Kasumi-1 (cell line): ENCODE results near the gene PHLDA3.
A peak's percentile ranks its signal among the peaks of the same experiment; 100 is the strongest.
"Not testable (repeated sequence)": the region's sequence is repeated elsewhere in the genome, so short reads cannot be mapped to it uniquely, and the experiment has no call there.

Experiments
- DNase-seq, 2 experiments: peaks; one replicate each; lab custom pipeline; 2025; lab: John Stamatoyannopoulos, UW

PHLDA3 gene

DNA sequence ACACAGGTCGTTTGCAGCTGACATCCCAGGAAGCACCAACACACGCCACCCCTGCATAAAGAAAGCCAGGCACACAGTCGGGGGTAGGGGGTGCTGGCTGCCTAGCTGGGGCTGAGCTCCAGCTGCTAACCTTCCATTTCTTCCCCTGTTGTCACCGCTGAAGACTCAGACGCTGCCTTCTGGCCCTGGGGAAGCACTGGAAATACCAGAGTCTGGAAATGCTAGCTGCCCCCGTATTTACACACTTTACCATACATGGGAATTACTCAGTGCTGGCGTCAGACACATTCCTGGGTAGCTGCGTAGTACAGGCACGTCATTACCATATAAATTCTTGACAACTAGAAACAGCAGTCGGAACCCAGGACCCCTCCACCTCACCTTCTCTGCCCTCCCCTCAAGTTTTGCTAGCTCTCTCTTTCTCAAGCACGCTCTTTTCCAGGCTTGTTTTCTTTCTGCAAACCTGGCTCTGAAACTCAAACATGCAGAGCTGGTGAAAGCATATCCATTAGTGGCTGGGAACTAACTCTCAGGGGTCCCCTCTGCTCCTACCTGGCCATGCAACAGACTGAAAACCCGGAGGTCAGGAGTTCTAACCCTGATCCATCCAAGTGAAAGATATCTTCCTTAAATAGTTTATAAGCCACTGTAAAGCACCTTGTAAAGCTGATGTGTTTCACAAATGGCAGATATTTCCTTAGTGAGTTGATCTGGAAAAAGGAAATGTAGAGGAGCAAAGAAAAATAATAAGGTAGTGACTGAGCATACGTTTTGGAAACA is 34.6 kb upstream of the PHLDA3 start:
- DNase-seq, result no peak

DNA sequence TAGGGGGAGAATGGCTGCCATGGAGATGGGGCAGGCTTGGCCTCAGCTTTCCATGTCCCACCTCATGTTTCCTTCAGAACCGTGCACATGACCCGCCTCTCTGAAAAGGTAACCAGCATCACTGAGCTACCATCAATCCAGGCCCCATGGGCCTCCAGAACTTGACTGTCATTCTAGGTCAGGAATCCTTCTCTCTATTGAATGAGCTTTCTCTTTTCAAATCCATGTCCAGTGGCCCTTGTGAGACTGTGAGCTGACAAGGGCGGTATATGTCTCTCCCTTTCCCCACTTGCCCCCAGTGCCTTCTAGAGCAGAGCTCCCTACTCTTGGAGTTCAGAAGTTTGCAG is 33.5 kb upstream of the PHLDA3 start:
- DNase-seq, result no peak

DNA sequence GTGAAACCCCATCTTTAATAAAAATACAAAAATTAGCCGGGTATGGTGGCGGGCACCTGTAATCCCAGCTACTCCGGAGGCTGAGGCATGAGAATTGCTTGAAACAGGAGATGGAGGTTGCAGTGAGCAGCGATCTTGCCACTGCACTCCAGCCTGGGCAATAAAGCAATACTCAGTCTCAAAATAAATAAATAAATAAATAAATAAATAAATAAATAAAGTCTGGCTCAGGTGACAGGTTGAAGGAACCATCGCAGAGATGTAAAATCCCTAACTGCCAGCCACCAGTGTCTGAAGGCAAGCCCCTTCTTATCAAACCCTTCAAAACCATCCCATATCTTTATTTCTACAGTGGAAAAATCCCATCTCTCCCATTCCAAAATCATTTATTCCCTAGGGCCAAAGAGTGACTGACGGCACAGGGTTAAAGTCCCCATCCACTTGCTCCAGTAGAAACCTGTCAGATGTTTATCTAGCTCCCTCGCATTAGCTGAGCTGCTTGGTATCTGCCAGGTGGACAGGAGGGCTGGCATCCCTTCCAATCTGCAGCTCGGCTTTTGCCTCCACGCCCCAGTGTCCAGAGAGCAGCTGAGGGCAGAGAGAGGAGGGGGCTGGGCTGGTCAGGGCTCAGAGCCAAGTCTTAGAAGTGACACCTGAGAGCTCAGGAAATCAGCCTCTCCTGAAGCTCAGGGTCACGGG is 33.0 kb upstream of the PHLDA3 start:
- DNase-seq, result no peak

DNA sequence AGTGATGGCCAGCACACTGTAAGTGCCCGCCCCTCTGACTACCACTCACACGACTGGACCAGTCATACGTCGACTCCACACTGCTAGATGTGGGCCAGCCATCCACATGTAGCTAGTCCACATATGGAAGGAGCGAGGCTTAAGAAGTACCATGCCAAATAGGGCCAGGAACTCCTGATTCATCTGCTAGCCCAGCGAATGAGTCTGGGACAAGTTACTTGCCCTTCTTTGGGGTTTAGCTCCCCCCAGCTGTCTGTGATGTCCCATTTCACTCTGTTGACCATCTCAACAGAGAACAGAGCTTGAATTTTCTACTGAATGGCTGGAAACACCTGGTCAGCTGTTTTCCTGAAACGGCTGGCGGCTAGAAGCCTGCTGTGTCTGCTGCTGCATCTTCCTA is 32.2 kb upstream of the PHLDA3 start:
- no peak for DNase-seq

DNA sequence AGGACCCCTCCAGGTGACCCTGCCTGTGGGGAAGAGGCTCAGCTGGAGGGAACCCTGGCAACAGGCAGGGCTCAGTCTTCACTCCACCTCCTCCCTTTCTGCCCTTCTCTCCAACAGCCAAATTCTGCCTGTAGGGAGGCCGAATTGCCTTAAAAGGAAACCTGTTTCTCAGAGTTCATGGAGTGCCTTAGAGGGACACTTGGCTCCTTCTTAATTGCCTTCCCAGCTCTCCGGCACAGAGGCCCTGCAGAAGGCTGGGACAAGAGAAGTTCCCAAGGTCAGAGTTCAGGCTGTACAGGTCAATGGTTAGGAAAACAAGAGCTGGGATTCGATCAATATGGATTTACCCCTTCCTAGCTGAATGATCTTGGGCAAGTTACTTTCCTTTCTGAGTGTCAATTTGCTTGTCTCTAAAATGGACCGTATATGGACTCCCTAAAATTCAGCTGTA is 31.7 kb upstream of the PHLDA3 start:
- DNase-seq, result no peak

DNA sequence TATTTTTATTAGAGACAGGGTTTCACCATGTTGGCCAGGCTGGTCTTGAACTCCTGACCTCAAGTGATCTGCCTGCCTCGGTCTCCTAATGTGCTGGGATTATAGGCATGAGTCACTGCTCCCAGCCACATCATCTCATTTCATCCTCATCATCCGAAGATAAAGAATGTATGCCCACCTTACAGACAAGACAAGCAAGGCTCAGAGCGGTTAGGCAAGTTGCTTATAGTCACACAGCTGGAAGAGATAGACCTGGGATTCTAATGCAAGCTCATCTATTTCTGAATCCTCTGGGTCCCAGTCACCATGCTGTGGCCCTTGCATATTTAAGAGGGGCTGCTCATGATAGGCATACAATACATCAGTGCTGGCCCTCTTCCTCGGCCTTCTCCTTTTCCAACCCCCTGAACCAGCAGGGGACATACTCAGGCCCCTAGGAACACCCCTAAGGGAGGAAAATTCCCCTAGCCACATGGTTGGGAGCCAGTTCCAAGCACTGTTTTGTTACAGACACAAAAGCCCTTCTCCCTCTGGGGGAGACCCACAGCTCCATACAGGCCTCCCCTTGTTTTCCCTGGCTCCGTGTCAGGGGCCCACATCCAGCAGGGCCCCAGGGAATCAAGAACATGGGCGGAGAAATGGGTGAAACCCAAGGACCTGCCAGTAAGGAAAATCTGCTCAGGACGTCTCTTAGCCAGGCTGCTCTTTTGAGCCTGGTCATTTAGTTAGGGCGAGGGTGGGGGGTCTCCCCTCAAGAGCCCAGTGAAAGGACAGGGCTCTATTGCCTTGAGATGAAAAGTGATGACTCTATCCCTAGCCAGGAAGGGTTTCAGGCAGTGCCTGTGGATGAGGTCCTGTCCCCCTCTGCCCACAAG is 31.0 kb upstream of the PHLDA3 start:
- no peak for DNase-seq

DNA sequence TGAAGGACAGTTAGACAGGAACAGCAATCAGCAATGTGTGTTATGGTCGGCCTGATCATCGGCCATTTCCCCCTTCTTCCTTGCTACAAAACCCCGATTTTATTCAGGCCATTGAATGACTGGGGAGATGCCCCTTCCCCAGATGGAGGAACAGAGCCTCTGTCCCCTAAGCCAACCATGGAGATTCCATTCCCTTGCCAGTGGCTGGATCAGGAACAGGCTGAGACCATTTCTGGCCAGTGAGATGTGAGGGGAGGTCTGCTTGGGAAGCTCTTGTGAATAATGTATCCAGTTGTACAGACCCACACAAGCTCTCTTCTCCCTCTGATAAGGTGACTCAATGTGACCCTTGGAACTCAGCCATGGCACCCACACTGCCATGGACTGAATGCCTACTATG is 30.2 kb upstream of the PHLDA3 start:
- DNase-seq, result no peak

DNA sequence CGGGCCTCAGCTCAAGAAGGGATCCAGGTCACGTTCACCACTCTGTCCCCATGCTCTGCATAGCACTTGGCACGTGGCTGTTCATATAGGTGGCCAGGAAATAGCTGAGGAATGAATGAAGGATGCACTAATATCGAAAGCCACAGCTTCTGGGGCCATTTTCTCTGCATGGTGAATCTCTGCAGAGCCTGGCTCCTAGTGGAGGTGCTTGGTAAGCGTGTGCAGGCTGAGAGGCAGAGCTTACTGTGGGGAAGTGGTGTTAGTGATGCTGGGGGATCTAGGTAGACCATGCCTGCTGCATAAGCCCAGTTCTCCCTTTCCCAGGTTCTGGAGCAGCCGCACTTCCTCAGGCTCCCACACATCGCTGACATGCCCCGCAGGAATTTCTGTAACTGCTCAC is 29.6 kb upstream of the PHLDA3 start:
- no peak for DNase-seq

DNA sequence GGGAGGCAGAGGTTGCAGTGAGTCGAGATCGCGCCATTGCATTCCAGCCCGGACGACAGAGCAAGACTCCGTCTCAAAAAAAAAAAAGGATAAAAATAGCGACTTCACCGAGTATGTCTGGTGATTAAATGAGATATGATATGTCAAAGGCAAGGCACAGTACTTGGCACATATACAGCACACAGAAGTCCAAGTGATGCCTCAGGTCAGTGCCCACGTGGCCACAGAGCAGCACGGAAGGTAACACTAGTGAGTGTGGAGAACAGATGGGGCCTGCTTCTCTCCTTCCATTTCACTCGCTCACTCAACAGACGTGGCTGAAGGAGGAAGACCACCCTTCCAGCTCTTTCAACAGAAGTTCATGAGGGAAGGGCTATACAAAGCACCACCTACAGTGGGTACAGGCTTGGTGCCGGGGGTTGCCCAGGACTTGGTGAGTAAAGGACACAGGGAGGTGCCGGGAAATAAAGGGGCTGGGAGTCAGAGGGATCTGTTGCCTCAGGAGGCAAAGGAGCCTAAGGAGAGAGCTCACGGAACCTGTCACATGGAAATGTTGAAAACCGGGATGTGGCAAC is 29.0 kb upstream of the PHLDA3 start:
- DNase-seq, result no peak

DNA sequence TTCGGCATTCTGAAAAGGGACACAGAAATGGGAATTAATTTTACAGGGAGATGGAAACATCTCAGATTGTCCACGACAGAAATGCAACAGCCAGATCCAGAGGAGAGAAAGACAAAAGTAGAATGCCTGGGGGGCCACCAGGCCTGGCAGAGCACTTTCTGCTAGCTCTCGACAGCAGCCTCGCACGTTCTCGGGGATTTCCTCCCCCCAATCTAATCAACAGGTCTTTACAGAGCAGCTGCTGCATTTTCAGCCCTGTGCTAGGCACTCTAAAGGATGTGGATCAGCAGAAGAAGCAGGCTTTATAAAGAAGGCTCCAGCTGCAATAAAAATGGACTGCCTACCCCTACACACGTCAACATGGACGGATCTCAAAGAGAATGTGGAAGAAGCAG is 27.3 kb upstream of the PHLDA3 start:
- no peak for DNase-seq

DNA sequence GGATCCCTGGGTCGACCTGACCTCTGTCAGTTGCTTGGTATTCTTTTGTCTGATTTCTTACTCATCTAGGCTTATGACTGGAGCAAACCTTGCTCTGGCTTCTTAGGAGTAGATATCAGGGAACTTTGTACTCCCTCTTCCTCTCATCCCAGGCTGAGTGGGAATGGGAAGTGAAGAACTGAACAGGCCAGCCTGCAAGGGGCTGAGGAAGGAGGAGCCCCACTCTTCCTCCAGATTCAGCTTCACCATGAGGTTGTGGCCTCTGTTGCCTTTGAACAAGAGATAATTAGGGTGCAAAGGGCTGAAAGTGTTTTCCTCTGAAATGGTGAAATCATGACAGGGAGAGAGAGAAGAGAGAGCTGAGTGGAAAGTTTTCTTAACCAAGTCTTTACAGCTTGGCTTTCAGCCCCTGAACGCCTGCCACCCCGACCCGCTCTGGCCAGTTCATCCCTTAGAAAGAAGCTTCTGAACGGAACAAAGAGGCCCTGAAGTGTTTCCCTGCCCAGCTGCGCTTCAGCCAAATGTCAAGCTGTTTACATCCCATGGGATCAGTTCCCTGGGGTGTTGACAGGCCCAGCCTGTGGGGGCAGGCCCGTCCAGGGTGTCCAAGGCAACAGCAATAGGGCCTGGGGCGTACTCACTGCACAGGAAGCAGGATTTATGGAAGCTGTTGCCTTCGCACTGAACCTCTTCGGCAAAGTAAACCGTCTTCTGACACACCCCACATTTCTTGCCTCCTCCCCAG is 26.7 kb upstream of the PHLDA3 start:
- no peak for DNase-seq

DNA sequence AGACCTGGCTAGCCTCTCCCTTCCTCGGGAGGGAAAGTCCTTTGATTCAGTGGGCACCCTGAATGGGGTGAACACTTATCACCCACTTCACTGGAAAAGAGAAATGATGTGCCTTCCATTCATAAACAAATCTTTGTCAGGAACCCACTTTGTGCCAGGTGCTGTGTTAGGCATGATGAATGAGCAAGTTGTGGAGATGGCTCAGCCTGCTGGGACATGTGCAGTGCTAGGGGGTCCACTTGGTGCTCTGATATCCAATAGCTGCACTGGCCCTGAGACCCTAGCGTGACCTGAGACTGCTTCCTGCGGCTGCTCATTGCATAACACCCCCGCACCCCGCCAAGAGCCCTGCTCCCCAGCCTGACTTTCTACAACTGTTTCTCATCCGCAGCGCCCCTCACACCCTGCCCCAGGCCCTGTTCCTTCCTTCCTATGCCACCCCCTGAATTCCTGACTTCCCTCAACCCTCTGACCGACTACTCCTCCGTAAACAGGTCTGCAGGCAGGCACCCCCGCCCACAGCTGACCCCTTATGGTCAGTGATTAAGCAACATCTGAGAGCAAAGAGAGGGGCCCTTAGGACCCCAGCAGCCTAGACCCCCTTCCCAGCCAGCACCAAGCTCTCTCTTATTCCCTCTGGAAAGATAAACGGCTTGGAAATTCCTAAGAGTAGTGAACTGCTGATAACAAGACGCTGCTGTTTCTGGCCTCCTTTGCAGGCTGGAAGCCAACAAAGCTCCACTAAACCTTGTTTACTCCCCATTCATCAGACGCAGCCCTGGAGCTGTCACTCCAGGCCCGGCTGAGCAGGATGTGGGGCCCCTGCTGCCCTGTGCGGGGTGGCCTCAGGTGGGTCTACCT is 25.0 kb upstream of the PHLDA3 start:
- no peak for DNase-seq

DNA sequence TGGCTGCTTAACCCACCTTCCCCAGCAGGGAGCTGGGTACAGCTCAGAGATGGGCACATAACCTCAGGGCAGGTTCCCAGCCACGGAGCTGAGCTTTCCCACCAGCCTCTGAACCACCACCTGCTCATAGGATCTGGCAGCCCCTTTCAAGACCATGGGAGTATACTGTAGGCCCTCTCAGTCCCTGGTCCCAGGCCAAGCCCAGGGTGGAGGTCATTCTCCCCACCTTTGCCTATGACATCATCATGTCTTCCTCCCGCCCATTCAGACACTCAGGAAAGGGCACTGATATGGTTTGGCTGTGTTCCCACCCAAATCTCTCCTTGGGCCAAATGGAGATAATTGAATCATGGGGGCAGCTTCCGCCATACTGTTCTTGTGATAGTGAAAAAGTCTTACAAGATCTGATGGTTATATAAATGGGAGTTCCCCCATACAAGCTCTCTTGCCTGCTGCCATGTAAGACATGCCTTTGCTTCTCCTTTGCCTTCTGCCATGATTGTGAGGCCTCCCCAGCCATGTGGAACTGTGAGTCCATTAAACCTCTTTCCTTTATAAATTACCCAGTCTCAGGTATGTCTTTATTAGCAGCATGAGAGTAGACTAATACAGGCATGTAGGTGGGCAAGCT is 24.2 kb upstream of the PHLDA3 start:
- DNase-seq, result not testable (repeated sequence)

DNA sequence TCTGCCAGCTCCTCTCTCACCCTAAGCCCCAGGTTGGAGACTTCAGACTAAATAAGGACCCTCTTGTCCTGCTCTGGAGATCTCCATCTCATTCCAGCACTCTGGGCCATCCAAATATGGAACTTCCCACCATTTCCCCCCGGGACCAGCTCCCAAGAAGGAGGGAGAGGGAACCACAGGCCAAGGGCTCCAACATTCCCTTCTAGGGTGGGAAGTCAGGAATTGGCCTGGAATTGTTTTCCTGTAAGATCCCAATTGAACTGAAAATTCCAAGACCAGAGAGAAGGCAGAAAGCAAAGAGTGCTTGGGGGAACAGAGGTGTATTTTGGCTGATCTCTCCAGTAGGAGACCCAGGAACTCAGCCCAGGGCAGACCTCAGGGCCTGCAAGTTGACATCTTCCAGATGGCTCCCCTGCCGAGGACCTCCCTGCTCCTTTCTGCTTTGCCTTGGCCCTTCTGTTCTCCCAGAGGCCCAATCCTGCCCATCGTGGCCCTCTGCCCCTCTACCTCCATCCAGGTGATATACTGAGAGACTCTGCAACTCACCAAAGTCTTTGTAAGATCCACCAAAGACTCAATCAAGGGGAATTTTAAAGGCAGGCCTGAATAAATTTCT is 23.0 kb upstream of the PHLDA3 start:
- no peak for DNase-seq

DNA sequence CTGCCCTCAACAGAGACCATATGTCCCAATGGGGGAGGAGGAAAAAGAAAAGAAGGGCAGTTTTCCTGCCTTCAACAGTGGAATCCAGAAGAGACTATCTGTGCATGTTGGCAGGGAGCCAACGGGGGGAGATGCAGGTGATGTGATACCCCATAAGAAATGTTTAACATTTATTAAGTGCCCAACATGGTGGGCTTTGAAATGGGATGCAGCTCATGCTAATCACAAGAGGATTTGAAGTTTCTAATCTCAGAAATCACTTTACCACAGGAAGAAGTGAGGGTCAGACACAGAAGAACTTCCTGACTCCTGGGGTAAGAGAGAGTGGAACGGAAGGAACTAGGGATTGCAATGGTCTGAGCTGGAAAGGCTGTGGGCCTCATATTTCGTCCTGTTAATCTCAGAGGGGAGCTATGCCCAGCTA is 21.7 kb upstream of the PHLDA3 start:
- DNase-seq, result peak; percentile 18 to 30

DNA sequence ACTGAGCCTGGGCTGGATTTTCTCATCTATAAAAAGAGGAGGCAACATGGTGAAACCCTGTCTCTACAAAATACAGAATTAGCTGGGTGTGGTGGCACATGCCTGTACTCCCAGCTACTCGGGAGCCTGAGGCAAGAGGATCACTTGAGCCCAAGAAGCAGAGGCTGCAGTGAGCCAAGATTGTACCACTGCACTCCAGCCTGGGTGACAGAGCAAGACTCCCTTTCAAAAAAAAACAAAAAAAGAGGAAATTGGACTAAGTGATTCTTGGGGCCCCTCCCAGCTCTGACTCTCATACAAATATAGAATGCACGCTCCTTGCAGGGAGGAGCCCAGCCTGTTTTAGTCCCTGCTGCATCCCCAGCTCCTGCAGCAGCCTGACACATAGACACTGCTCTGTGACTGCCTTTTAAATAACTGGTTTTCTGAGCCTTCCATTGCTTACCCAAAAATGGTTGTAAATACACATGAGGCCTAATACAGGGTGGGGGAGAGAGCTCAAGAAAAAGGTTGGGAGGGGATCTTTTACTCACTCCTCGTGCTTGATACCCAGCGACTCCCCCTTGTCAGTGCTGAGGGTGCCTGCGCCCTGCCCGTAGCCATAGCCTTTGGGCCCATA is 20.8 kb upstream of the PHLDA3 start:
- DNase-seq, result peak; percentile 52 to 77

DNA sequence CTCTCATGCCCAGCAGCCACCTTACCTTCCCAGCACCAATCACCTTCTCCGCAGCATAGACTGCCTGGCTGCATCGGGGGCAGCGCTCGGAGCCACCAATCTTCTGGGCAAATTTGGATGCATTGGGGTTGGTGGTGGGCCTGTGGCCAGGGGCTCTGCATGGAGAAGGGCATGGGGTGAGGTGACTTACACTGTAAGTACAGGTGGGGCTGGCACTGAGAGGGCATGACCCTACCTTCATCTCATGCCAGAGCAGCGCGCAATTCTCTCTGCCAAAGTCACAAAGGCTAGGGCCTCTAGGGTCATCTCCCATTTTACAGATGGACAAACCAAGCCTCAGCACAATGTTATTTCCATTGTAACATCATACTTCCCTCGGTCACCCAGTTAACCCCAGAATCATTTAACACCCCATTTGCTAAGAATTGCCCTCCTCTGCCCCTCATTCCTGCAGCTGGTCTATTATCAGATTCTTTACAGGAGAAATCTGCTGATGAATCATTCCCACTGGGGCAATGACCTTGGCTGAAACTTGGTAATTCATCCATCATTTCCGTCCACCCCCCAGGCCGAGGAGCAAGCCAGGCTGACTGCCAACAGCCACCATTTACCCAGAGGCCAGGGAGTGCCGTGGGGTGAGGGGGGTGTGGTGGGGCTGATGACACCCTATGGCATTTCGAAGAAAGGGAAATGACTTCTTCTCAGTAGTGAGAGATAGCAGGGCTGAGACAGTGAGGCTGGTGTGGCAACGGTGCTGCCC is 20.0 kb upstream of the PHLDA3 start:
- DNase-seq, result peak in 1 of 2 experiments; percentile 14

DNA sequence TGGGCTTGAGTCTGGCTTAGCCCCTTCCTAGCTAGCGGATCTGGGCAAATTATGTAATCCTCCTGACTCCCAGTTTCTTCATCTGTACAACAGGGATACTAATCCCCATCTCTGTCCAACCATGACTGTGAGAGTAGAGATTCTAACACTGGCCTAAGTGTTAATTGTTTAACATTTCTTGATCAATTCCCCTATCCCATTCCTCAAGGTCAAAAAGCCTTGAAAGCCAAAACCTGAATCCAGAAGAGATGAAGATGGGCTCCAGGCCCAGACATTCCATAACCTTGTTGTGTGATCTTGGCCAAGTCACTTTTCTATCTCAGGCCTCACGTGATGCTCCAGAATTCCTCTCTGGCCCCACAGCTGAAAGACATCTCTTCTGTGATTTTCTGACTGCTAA is 18.8 kb upstream of the PHLDA3 start:
- no peak for DNase-seq
